Liver (tissue), 9 donors: ENCODE results near the gene BEX5. TPM values are rescaled to one million over a fixed set of nuclear protein-coding genes. Genes with fewer than 3 reads are reported as not detected.
A peak's percentile ranks its signal among the peaks of the same experiment; 100 is the strongest.

Experiments used
- DNase-seq: peaks from one replicate; pipeline ENCODE4 v3.0.0-alpha.2; 2017; ENCODE audit warnings: low spot score
- H3K27ac ChIP-seq, 2 donors: one replicate each; pipeline ENCODE4 v1.7.0; 2013; ENCODE audit warnings: inconsistent platforms in 2 of 2, low read length in 2 of 2, control low read depth in 1 of 2, low read depth in 1 of 2, mild to moderate bottlenecking in 1 of 2
- H3K27me3 ChIP-seq, 4 donors: one replicate each; pipeline versions ENCODE4 v1.6.1 to v1.7.0; 2013; ENCODE audit warnings: low read length in 3 of 4, inconsistent platforms in 1 of 4, mild to moderate bottlenecking in 1 of 4, moderate library complexity in 1 of 4; ENCODE audit not compliant: control insufficient read depth in 4 of 4, insufficient read depth in 4 of 4
- H3K36me3 ChIP-seq, 4 donors: one replicate each; pipeline versions ENCODE4 v1.6.1 to v1.7.0; 2013; ENCODE audit warnings: low read length in 3 of 4, mild to moderate bottlenecking in 3 of 4, low read depth in 1 of 4, moderate library complexity in 1 of 4; ENCODE audit not compliant: control insufficient read depth in 4 of 4, insufficient read depth in 3 of 4
- H3K4me1 ChIP-seq, 4 donors: one replicate each; pipeline versions ENCODE4 v1.6.1 to v1.7.0; 2013; ENCODE audit warnings: low read length in 3 of 4, mild to moderate bottlenecking in 3 of 4, moderate library complexity in 1 of 4; ENCODE audit not compliant: control insufficient read depth in 4 of 4, insufficient read depth in 4 of 4
- H3K4me3 ChIP-seq, 3 donors: one replicate each; pipeline versions ENCODE4 v1.6.1 to v1.7.0; 2013; ENCODE audit warnings: low read length in 3 of 3, control low read depth in 1 of 3, low read depth in 1 of 3, mild to moderate bottlenecking in 1 of 3
- H3K9ac ChIP-seq, 2 donors: one replicate each; pipeline ENCODE4 v1.7.0; 2013; ENCODE audit warnings: low read length in 2 of 2, mild to moderate bottlenecking in 2 of 2, moderate library complexity in 2 of 2, control low read depth in 1 of 2, low read depth in 1 of 2
- H3K9me3 ChIP-seq, 4 donors: one replicate each; pipeline versions ENCODE4 v1.6.1 to v1.7.0; 2013; ENCODE audit warnings: low read length in 3 of 4; ENCODE audit not compliant: control insufficient read depth in 4 of 4
- EGR1 ChIP-seq, 2 donors: IDR thresholded peaks; 2 replicates each; pipeline ENCODE4 v1.6.1; 2016 to 2018; ENCODE audit warnings: antibody characterized with exemption in 2 of 2, low read depth in 2 of 2
- FOXA1 ChIP-seq: IDR thresholded peaks from 2 replicates; pipeline ENCODE4 v1.6.1; 2016; ENCODE audit warnings: antibody characterized with exemption
- FOXA2 ChIP-seq: IDR thresholded peaks from 2 replicates; pipeline ENCODE4 v1.6.1; 2016; ENCODE audit warnings: antibody characterized with exemption
- GABPA ChIP-seq, 2 donors: IDR thresholded peaks in 1 of 2; conservative IDR thresholded peaks in 1 of 2; 2 replicates each; pipeline ENCODE4 v1.6.1; 2016; ENCODE audit warnings: antibody characterized with exemption in 2 of 2, mild to moderate bottlenecking in 1 of 2, moderate library complexity in 1 of 2
- HNF4A ChIP-seq, 2 donors: conservative IDR thresholded peaks; 2 replicates each; pipeline ENCODE4 v1.6.1; 2016; ENCODE audit warnings: antibody characterized with exemption in 2 of 2, mild to moderate bottlenecking in 2 of 2
- HNF4G ChIP-seq: IDR thresholded peaks from 2 replicates; pipeline ENCODE4 v1.6.1; 2016; ENCODE audit warnings: antibody characterized with exemption
- JUND ChIP-seq, 2 donors: IDR thresholded peaks; 2 replicates each; pipeline ENCODE4 v1.6.1; 2016; ENCODE audit warnings: antibody characterized with exemption in 2 of 2
- NR2F2 ChIP-seq: IDR thresholded peaks from 2 replicates; pipeline ENCODE4 v1.6.1; 2016; ENCODE audit warnings: antibody characterized with exemption
- RAD21 ChIP-seq, 2 donors: IDR thresholded peaks; 2 replicates each; pipeline ENCODE4 v1.6.1; 2016; ENCODE audit warnings: antibody characterized with exemption in 2 of 2, mild to moderate bottlenecking in 2 of 2
- RXRA ChIP-seq, 2 donors: IDR thresholded peaks; 2 replicates each; pipeline ENCODE4 v1.6.1; 2017 to 2018; ENCODE audit warnings: antibody characterized with exemption in 2 of 2, mild to moderate bottlenecking in 1 of 2
- SP1 ChIP-seq: IDR thresholded peaks from 2 replicates; pipeline ENCODE4 v1.6.1; 2018; ENCODE audit warnings: antibody characterized with exemption, mild to moderate bottlenecking
- TAF1 ChIP-seq: conservative IDR thresholded peaks from 2 replicates; pipeline ENCODE4 v1.6.1; 2016; ENCODE audit warnings: antibody characterized with exemption, mild to moderate bottlenecking
- YY1 ChIP-seq: IDR thresholded peaks from 2 replicates; pipeline ENCODE4 v1.6.1; 2016; ENCODE audit warnings: antibody characterized with exemption, mild to moderate bottlenecking
- WGBS: extraction: QIAGEN DNeasy Blood & Tissue Kit; methylation state at CpG from one replicate; pipeline ENCODE4 v1.1.7; 2013; 5-methylcytosine and 5-hydroxymethylcytosine counted together
- polyA plus RNA-seq, 2 donors: library from polyadenylated mRNA; stranded (reverse) in 1 of 2; unstranded in 1 of 2; fragments of 200-250 nt in 1 of 2; fragments of >200 nt in 1 of 2; fragmentation: Nextera tagmentation in 1 of 2; extraction: Ambion mirVana in 1 of 2; gene quantifications; one replicate each; pipeline versions ENCODE4 v1.2.1 to v1.2.3, GENCODE V29; 2013 to 2015
- total RNA-seq, 2 donors: library from RNA; depleted of rRNA; stranded (reverse); fragments of >200 nt; gene quantifications; one replicate each; pipeline ENCODE4 v1.2.3, GENCODE V29; 2014
- TF ChIP-seq, protein P1 (sequence below): fragments of 150-350 bp; IDR thresholded peaks from 2 replicates; pipeline ENCODE4 v1.5.1; 2017; ENCODE audit warnings: improper control_type of control experiment, low read depth, low read length; ENCODE audit not compliant: missing input control
- TF ChIP-seq, protein P2 (sequence below): IDR thresholded peaks from 2 replicates; pipeline ENCODE4 v1.6.1; 2016; ENCODE audit warnings: antibody characterized with exemption, mild to moderate bottlenecking
- TF ChIP-seq, protein P3 (sequence below): IDR thresholded peaks from 2 replicates; pipeline ENCODE4 v1.6.1; 2016; ENCODE audit warnings: antibody characterized with exemption
- TF ChIP-seq, protein P4 (sequence below): IDR thresholded peaks from 2 replicates; pipeline ENCODE4 v1.6.1; 2016; ENCODE audit warnings: antibody characterized with exemption
- donor health status: healthy.
- donor health status: healthy.
- donor health status: healthy.
- donor health status: healthy.
- donor health status: healthy.

The BEX5 gene
- total RNA-seq (under 1 TPM; 0.09 to 0.50 TPM), polyA plus RNA-seq (1 to 10 TPM in 1 of 2 donors, under 1 TPM in 1; 0.61 to 1.4 TPM)

DNA sequence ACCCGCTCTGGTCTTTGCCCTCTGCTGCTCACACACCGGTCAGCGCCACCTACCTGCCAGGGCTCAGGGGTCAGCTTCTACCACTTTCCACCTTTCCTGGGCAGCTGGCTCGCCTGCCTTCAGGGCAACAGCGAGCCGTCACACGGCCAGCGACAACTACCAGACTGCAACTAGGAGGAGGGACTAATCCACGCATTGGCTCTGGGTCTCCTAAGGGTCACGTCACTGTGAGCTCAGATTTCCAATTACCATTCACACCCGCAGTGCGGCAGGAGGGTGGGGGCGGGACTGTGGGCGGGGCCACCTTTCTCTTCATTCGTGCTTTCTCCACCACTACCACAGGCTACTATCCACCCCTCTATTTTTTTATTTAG, at the start of gene BEX5:
TSS of gene BEX5 (minus strand) at position 172 of the 374 bp plus-strand sequence. CDS start 1,712 bp downstream, outside the sequence.
- no peak within 1 kb of the TSS for H3K27ac ChIP-seq
- H3K27me3 ChIP-seq: peaks cover 0 to 6% (median 0%) of the 10 kb centered on the region in 4 donors

More for the DNA sequence above, at the start of gene BEX5:
- Histone ChIP-seq H3K4me3 (peak within 1 kb of the TSS; percentile 35 to 48 (median 38)), H3K9ac (no peak within 1 kb of the TSS), H3K9me3 (peaks cover 0 to 2% (median 0%) of the 10 kb centered on the region in 4 donors), H3K4me1 (peaks cover 0 to 3% (median 0%) of the 10 kb centered on the region in 4 donors), H3K36me3 (no peaks in the 10 kb centered on the region)
- no peak for TF ChIP-seq RXRA (IDR thresholded peaks at IDR 0.05)
- TF ChIP-seq SP1: no peak
- no peak for TF ChIP-seq FOXA1
- no peak for TF ChIP-seq JUND (IDR thresholded peaks at IDR 0.05)
- no peak for TF ChIP-seq YY1
- TF ChIP-seq, protein P1, sequence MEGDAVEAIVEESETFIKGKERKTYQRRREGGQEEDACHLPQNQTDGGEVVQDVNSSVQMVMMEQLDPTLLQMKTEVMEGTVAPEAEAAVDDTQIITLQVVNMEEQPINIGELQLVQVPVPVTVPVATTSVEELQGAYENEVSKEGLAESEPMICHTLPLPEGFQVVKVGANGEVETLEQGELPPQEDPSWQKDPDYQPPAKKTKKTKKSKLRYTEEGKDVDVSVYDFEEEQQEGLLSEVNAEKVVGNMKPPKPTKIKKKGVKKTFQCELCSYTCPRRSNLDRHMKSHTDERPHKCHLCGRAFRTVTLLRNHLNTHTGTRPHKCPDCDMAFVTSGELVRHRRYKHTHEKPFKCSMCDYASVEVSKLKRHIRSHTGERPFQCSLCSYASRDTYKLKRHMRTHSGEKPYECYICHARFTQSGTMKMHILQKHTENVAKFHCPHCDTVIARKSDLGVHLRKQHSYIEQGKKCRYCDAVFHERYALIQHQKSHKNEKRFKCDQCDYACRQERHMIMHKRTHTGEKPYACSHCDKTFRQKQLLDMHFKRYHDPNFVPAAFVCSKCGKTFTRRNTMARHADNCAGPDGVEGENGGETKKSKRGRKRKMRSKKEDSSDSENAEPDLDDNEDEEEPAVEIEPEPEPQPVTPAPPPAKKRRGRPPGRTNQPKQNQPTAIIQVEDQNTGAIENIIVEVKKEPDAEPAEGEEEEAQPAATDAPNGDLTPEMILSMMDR: no peak
- no peak for TF ChIP-seq HNF4A (conservative IDR thresholded peaks at IDR 0.05)
- no peak for TF ChIP-seq GABPA (IDR thresholded peaks at IDR 0.05 in 1 of 2, conservative IDR thresholded peaks at IDR 0.05 in 1 of 2)
- TF ChIP-seq, protein P2, sequence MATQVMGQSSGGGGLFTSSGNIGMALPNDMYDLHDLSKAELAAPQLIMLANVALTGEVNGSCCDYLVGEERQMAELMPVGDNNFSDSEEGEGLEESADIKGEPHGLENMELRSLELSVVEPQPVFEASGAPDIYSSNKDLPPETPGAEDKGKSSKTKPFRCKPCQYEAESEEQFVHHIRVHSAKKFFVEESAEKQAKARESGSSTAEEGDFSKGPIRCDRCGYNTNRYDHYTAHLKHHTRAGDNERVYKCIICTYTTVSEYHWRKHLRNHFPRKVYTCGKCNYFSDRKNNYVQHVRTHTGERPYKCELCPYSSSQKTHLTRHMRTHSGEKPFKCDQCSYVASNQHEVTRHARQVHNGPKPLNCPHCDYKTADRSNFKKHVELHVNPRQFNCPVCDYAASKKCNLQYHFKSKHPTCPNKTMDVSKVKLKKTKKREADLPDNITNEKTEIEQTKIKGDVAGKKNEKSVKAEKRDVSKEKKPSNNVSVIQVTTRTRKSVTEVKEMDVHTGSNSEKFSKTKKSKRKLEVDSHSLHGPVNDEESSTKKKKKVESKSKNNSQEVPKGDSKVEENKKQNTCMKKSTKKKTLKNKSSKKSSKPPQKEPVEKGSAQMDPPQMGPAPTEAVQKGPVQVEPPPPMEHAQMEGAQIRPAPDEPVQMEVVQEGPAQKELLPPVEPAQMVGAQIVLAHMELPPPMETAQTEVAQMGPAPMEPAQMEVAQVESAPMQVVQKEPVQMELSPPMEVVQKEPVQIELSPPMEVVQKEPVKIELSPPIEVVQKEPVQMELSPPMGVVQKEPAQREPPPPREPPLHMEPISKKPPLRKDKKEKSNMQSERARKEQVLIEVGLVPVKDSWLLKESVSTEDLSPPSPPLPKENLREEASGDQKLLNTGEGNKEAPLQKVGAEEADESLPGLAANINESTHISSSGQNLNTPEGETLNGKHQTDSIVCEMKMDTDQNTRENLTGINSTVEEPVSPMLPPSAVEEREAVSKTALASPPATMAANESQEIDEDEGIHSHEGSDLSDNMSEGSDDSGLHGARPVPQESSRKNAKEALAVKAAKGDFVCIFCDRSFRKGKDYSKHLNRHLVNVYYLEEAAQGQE: no peak
- no peak for TF ChIP-seq EGR1 (IDR thresholded peaks at IDR 0.05; ENCODE audit: low read depth in 2 of 2)
- no peak for TF ChIP-seq RAD21 (IDR thresholded peaks at IDR 0.05)
- no peak for TF ChIP-seq TAF1
- TF ChIP-seq, protein P3, sequence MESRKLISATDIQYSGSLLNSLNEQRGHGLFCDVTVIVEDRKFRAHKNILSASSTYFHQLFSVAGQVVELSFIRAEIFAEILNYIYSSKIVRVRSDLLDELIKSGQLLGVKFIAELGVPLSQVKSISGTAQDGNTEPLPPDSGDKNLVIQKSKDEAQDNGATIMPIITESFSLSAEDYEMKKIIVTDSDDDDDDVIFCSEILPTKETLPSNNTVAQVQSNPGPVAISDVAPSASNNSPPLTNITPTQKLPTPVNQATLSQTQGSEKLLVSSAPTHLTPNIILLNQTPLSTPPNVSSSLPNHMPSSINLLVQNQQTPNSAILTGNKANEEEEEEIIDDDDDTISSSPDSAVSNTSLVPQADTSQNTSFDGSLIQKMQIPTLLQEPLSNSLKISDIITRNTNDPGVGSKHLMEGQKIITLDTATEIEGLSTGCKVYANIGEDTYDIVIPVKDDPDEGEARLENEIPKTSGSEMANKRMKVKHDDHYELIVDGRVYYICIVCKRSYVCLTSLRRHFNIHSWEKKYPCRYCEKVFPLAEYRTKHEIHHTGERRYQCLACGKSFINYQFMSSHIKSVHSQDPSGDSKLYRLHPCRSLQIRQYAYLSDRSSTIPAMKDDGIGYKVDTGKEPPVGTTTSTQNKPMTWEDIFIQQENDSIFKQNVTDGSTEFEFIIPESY: no peak
- no peak for TF ChIP-seq NR2F2
- TF ChIP-seq FOXA2: no peak
- no peak for TF ChIP-seq HNF4G
- TF ChIP-seq, protein P4, sequence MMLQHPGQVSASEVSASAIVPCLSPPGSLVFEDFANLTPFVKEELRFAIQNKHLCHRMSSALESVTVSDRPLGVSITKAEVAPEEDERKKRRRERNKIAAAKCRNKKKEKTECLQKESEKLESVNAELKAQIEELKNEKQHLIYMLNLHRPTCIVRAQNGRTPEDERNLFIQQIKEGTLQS: no peak
- WGBS: under 1% methylated on average over 15 of the region's 15 CpGs
- no peak for DNase-seq
